GOT3 (cell line): ENCODE results near the gene ZNF581.

ENCODE experiments used
- DNase-seq: peaks from one replicate; lab custom pipeline; 2025; ENCODE audit warnings: mixed read lengths; lab: John Stamatoyannopoulos, UW

Gene ZNF581

DNA sequence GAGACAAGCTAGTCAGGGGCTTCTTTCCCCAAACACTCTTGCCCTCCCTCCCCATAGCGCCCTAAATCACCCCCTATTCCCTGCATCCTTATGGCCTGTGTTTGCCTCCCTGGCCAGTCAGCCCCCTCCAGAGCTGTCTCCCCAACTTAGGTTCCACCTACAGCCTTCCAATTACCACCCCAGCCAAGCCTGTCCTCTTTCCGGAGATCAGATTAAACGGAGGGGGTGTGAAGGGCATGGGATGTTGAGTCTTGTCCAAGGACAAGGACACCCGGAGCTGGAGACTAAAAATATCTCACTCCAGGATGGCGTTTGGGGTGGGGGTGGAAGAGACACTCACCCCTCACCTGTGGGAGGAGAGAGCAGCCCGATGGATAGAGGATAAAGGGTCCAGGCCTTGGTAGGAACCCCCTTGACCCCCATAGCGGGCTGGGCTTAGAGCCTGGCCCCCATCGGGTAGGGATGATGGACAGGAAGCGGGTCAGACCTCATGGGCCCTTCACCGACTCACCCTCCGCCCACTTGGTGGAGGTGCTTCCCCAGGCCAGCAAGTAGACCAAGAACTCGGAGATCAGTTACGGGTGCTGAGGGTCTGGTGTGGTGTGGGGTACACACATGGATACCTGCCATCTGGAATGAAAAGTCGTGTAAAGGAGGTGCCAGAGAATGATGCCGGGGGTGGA lies 32.0 kb upstream of the ZNF581 start:
- DNase-seq = no peak

DNA sequence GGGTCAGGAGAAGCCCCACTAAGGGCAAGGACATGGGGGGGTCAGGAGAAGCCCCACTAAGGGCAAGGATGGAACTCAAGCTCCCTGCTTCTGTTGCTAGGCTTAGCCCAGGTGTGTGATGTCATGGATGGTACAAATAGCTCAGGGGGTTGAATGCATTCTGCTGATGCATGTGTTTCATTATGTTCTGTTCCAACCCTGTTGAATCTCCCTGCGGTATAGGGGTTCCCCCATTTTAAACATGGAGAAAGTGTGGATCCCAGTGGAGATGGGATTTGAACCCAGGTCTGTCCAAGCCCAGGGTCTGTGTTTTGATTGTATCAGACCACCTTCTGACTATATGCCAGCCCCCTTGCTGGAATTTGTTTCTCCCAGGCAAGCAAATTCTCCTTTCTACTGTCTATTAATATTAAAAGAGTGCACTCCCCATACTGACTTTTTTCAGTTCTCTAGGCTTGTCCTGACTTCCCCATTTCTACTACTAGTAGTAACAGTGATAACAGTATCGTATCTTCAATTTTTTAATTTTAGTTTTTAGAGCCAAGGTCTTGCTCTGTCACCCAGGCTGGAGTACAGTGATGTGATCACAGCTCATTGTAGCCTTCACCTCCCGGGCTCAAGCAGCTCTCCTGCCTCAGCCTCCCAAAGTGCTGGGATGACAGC lies 31.3 kb upstream of the ZNF581 start:
- no peak for DNase-seq

DNA sequence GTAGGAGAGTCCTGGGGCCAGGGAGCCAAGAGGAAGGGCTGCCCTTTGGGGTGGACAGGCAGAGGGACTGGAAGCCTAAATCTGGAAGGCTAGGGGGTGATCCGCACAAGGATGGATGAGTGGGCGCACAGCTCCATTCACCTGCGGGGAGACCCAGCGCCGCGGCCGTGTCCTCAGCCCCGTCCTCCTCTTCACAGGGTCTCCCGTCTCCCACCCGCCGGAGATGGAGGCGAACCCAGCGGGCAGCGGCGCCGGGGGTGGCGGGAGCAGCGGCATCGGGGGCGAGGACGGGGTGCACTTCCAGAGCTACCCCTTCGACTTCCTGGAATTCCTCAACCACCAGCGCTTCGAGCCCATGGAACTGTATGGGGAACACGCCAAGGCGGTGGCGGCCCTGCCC lies 30.1 kb upstream of the ZNF581 start:
- DNase-seq = no peak

DNA sequence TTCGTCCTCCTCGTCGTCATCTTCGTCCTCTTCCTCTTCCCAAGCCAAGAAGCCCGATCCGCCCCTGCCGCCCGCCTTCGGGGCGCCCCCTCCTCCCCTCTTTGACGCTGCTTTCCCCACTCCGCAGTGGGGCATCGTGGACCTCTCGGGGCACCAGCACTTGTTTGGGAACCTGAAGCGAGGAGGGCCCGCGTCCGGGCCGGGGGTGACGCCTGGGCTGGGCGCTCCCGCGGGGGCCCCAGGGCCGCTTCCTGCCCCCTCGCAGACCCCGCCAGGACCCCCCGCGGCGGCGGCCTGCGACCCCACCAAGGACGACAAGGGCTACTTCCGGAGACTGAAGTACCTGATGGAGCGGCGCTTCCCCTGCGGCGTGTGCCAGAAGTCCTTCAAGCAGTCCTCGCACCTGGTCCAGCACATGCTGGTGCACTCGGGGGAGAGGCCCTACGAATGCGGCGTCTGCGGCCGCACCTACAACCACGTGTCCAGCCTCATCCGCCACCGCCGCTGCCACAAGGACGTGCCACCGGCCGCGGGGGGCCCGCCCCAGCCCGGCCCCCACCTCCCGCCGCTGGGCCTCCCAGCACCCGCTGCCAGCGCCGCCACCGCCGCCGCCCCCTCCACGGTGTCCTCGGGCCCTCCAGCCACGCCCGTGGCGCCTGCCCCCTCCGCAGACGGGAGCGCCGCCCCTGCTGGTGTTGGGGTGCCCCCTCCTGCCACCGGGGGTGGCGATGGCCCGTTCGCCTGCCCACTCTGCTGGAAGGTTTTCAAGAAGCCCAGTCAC lies 29.3 kb upstream of the ZNF581 start:
- DNase-seq = no peak

DNA sequence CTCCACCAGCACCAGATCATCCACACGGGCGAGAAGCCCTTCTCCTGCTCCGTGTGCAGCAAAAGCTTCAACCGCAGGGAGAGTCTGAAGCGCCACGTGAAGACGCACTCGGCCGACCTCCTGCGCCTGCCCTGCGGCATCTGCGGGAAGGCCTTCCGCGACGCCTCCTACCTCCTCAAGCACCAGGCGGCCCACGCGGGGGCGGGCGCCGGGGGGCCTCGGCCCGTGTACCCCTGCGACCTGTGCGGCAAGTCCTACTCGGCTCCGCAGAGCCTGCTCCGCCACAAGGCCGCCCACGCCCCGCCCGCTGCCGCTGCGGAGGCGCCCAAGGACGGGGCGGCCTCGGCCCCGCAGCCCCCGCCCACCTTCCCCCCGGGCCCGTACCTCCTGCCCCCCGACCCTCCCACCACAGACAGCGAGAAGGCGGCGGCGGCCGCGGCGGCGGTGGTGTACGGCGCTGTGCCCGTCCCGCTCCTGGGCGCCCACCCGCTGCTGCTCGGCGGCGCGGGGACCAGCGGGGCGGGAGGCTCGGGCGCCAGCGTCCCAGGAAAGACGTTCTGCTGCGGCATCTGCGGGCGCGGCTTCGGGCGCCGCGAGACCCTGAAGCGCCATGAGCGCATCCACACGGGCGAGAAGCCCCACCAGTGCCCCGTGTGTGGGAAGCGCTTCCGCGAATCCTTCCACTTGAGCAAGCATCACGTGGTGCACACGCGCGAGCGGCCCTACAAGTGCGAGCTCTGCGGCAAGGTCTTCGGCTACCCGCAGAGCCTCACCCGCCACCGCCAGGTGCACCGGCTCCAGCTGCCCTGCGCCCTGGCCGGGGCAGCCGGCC lies 28.5 kb upstream of the ZNF581 start:
- DNase-seq = no peak

DNA sequence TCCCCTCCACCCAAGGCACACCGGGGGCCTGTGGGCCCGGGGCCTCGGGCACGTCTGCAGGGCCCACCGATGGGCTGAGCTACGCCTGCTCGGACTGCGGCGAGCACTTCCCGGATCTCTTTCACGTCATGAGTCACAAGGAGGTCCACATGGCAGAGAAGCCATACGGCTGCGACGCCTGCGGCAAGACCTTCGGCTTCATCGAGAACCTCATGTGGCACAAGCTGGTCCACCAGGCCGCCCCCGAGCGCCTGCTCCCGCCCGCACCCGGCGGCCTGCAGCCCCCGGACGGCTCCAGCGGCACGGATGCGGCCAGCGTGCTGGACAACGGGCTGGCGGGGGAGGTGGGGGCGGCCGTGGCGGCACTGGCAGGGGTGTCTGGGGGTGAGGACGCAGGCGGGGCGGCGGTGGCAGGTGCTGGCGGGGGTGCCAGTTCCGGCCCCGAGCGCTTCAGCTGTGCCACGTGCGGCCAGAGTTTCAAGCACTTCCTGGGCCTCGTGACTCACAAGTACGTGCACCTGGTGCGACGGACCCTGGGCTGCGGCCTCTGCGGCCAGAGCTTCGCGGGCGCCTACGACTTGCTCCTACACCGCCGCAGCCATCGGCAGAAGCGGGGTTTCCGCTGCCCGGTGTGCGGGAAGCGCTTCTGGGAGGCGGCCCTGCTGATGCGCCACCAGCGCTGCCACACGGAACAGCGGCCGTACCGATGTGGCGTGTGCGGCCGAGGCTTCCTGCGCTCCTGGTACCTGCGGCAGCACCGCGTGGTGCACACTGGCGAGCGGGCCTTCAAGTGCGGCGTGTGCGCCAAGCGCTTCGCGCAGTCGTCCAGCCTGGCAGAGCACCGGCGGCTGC lies 27.7 kb upstream of the ZNF581 start:
- no peak for DNase-seq

DNA sequence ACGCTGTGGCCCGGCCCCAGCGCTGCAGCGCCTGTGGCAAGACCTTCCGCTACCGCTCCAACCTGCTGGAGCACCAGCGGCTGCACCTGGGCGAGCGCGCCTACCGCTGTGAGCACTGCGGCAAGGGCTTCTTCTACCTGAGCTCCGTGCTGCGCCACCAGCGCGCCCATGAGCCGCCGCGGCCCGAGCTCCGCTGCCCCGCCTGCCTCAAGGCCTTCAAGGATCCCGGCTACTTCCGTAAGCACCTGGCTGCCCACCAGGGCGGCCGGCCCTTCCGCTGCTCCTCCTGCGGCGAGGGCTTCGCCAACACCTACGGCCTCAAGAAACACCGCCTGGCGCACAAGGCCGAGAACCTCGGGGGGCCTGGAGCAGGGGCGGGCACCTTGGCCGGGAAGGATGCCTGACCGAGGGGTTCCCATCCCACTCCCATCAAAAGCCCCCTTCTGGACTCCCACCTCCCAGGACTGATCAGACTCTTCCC lies 27.0 kb upstream of the ZNF581 start:
- no peak for DNase-seq

DNA sequence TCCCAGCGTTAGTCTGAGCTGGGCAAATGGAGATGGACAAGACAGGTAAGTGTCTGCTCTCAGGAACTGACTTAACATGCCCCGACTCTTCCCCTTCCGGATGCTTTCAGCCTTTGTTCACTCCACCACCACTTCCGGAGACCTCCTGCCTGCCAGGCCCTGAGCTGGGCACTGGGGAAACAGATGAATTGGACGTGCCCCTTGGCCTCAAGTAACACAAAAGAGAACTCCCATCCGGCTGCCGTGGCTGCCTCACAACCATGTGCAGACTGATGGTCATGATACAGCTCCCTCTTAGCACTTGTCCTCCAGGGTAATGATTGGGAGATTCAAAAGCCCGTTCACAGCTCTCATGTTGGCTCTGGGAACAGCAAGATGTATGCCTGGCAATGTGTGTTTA lies 26.0 kb upstream of the ZNF581 start:
- no peak for DNase-seq

DNA sequence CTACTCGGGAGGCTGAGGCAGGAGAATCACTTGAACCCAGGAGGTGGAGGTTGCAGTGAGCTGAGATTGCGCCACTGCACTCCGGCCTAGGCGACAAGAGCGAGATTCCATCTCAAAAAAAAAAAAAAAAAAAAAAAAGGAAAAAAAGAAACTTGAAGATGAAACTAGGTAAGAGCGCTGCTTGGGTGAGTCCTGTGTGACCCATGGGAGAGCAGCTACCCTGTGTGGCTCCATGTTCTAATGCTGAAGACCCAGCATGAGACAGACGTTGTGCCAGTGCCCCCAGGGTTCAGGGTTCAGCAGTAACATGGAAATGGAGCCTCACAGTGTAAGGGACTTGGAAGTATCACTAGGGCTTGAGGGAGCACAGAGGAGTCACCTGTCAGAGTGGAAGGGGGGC lies 25.0 kb upstream of the ZNF581 start:
- DNase-seq = no peak

DNA sequence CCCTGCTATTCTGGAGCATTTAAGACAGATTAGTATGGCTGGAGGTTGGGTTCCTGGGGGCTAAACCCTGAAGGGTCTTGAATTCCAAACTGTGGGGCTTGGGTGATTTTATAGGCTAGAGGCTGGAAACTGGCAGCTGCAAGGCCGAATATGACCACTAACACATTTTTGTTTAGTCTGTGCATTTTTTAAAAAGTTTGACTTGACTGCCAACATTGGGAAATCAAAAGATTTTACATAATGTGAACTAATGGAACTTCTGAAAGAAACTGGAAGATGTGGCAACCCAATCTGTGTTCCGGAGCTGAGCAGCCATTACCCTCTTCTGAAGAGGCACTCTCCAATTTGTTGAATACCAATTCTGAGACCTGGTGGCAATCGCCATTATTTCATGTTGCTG lies 24.2 kb upstream of the ZNF581 start:
- no peak for DNase-seq

DNA sequence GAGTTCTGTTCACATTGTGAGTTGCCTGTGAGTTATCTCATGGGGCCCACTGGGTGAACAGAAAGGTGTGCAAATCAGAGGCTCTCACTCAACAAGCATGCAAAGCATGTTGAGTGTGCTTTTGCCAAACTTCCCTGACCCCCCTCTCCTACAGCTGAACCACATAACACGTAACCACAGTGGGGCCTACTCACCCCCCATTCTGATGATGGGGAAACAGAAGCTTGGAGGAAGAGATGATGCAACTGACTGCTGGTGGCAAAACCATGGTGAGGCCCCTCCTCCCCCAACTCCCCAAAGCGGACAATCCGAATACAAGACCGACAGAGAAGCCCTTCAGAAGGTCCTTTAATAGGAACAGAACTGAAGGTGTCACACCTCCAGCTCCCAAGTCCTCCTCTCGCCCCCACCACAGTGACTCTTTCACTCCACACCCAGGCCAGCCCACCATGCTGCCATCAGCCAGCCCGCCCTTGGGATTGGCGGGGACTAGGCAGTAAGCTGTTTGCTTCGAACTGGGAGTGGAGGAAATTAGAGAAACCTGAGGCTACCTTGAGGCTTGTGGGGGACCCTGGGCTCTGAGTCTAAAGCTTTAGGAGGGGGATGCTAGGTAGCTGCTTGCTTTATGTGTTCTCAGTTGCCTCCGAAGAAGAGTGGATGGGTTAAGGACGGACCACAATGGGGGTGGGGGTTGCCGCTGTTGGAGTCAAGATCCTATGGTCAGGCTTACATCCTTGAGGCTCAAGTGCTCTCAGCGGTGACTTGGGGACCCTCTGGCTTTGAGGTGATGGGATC lies 22.8 kb upstream of the ZNF581 start:
- no peak for DNase-seq

DNA sequence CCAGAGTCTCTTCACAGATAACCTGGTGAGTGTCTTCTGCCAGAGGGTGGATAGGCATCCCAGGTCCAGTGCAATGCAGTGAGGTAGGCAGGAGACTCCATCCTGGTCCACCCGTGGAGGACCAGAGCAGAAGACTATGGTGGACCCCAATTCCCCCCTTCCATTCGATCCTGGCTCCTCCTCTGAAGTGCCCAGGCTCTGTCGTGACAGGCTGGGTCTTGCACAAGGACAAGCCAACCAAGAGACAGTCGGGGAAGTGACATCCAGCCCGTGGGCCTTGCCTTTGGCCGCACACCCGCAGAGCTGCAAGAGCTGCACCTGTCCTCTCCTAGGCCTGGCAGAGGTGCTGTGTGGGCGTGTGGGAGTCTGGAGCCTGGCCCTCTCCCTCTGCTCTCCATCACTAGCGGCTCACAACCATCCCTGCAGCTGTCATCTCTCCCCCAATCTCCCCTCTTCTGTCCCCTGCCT lies 22.2 kb upstream of the ZNF581 start:
- no peak for DNase-seq

DNA sequence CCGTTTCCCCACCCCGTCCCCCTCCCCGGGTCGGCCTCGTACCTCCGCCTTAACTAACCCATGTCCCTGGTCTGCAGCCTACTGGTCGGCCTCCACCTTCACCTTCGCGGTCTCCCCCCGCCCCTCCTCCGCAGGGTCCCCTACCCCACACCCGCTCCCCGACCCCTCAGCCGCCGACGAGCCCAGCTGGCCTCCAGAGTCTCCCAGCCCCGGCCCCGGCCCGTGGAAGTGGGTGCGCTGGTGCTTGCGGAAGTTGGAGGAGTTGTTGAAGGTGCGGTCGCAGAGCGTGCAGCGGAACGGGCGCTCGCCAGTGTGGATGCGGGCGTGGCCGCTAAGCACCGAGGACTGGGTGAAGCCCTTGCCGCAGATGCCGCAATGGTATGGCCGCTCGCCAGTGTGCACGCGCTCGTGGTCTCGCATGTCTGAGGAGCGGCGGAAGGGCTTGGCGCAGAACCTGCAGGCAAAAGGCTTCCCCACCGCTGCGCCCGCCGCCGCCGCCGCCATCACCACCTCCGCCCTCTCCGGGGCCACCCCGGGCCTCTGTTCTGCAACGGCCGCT lies 21.7 kb upstream of the ZNF581 start:
- DNase-seq = no peak

DNA sequence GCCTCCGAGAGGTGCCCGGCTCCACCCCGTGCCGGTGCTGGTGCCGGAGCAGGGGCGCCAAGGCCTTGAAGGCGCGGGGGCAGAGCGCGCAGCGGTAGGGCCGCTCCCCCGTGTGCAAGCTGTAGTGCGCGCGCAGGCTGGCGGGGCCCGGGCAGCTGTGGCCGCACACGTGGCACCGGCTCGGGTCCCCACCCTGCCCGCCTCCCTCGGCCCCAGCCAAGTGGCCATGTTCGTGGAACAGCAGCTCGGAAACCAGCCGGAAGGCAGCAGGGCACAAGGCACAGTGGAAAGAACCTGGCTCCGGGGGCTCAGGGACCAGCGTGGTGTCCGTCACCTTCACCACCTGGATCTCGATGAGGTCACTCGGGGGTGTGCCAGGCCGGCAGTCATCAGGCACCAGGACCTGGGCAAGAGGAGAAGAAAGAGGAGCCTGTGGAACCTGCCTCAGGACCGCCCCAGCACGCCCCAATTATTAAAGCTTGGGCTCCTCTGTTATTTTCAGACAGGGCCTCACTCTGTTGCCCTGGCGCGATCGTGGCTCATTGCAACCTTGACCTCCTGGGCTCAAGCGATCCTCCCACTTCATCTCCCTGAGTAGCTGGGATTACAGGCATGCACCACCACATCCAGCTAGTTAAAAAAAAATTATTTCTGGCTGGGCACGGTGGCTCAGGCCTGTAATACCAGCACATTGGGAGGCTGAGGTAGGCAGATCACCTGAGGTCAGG lies 21.0 kb upstream of the ZNF581 start:
- no peak for DNase-seq

DNA sequence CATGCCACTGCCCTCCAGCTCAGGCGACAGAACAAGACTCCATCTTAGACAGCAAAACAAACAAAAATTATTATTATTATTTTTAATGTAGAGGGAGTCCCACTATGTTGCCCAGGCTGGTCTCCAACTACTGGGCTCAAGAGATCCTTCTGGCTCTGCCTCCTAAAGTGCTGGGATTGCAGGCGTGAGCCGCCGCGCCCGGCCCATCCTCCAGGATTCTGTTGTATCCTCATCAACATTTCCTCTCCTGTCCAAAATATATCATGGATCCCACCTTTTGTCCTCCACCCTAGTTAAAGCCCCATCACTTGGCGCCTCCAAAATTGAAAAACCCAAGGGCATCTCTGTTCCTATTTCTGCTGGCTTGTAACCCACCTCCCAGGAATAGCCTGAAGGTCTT lies 20.3 kb upstream of the ZNF581 start:
- DNase-seq = no peak

DNA sequence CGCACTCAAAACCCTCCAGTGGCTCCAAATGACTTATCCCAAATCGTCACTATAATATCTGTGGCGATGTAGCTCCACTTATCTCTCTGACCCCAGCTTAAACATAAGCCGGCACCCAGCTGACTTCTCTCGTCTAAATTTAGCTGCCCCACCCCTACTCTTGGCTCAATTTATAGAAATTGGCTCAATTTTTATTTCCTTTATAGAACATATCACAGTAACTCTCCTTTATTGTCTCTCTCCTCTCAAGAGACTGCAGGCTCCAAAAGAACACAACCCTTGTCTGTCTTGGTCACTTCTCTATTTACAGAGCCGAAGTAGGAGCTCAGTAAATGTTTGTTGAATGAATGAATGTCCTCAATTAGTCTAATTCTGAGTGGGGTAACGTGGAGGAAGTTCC lies 19.9 kb upstream of the ZNF581 start:
- DNase-seq = no peak

DNA sequence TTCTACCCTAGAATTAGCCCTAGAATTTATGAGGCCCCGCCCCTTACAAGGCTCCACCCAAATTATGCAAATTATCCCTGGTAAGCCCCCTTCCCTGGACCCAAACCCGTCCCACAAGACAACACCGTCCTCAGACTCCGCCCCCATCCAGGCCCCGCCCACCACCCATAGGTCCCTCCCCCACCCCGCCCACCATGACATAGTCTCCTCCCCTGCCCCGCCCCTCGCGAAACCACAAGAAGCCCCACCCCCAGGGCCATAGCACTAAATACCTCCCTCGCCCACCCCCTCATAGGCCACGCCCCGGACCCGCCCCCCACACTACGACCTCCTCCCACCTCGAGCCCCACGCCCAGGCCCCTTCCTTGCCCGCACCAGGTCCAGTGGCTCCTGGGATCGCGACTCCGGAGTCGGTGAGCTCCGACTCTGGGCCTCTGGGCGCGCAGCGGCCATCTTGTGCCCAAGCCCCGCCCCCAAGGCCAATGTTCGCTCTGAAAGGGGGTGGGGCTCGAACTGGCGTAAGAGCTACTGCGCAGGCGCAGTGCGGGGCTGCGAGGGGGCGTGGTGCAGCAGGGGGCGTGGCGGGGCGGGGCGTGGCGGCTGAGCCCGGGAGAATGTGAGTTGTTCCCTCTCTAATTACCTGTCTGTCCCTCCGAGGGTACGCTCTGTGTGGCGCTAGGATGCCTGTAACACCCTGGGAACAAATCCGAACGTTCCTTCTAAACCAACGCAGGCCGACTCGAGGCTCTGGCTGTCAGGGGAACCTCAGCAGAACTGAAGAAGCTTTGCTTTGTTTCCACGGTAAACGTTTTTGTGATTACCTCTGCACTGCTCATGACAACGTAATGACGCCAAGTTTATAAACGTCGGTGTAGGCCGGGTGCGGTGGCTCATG lies 19.1 kb upstream of the ZNF581 start, which contains the start of gene ZNF784:
TSS of gene ZNF784 (minus strand) at position 458 of the 895 bp plus-strand sequence. CDS start at position 453, 5 bp downstream.
- peak; percentile 70 for DNase-seq

DNA sequence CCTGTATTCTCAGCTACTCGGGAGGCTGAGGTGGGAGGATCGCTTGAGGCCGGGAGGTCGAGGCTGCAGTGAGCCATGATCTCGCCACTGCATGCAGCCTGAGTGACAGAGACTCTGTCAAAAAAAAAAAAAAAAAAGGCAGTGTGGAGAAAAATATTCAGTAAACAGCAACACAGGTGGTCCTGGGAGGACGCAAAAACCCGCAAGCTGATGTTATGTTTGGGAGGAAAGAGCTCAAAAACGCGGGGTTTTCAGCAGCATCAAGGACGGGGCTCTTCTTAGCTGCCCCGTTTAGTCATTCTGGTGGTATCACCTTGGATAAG lies 18.5 kb upstream of the ZNF581 start:
- DNase-seq = no peak
